Vagina (tissue), 2 donors: ENCODE measurements around the gene ATP6V0D1. TPM values are rescaled to one million over a fixed set of nuclear protein-coding genes. Genes with fewer than 3 reads are reported as not detected.

Source experiments
- DNase-seq, 2 donors: peaks; one replicate each; pipeline ENCODE4 v3.0.0-alpha.2; 2017; ENCODE audit errors: extremely low spot score in 2 of 2
- H3K27ac ChIP-seq: fragments of 200-600 bp; sonication (generic); one replicate; pipeline ENCODE4 v1.5.1; 2019
- H3K27me3 ChIP-seq: fragments of 200-600 bp; sonication (generic); one replicate; pipeline ENCODE4 v1.5.1; 2019
- H3K36me3 ChIP-seq, 2 donors: fragments of 200-600 bp; sonication (generic); one replicate each; pipeline ENCODE4 v1.5.1; 2017 to 2019
- H3K4me1 ChIP-seq: fragments of 200-600 bp; sonication (generic); one replicate; pipeline ENCODE4 v1.5.1; 2019
- H3K4me3 ChIP-seq, 2 donors: fragments of 200-600 bp; sonication (generic); 1 replicate in 1 of 2; 2 replicates in 1 of 2; pipeline ENCODE4 v1.5.1; 2016 to 2019
- H3K9me3 ChIP-seq: fragments of 200-600 bp; sonication (generic); one replicate; pipeline ENCODE4 v1.5.1; 2019
- POLR2A ChIP-seq, 2 donors: fragments of 450-650 bp; IDR thresholded peaks; one replicate each; pipeline ENCODE4 v1.6.1; 2017; ENCODE audit warnings: antibody characterized with exemption in 2 of 2, mild to moderate bottlenecking in 2 of 2, moderate library complexity in 2 of 2
- POLR2AphosphoS5 ChIP-seq, 2 donors: sonication (generic); formaldehyde crosslinking; IDR thresholded peaks; one replicate each; pipeline ENCODE4 v1.9.0; 2017; ENCODE audit warnings: antibody characterized with exemption in 2 of 2, mild to moderate bottlenecking in 2 of 2, low read depth in 1 of 2; ENCODE audit not compliant: insufficient read depth in 1 of 2
- intact Hi-C: fragments of 100-400 bp; cut with DNase I; formaldehyde crosslinking; loops from one replicate; pipeline ENCODE4 v1.15.1; 2023
- total RNA-seq: library from RNA; depleted of rRNA; stranded (reverse); fragments of >200 nt; gene quantifications from one replicate; pipeline ENCODE4 v1.2.3, GENCODE V29; 2016
- TF ChIP-seq, protein P1 (sequence below), 3 experiments: fragments of 450-650 bp in 2 of 3; fragments of 200-600 bp in 1 of 3; sonication (generic) in 1 of 3; IDR thresholded peaks; one replicate each; pipeline ENCODE4 v1.5.1; 2017 to 2019; ENCODE audit warnings: antibody characterized with exemption in 3 of 3, mild to moderate bottlenecking in 2 of 3, moderate library complexity in 2 of 3

ATP6V0D1 gene
- total RNA-seq, 1 donor from 2014 or later, result 110 TPM

DNA sequence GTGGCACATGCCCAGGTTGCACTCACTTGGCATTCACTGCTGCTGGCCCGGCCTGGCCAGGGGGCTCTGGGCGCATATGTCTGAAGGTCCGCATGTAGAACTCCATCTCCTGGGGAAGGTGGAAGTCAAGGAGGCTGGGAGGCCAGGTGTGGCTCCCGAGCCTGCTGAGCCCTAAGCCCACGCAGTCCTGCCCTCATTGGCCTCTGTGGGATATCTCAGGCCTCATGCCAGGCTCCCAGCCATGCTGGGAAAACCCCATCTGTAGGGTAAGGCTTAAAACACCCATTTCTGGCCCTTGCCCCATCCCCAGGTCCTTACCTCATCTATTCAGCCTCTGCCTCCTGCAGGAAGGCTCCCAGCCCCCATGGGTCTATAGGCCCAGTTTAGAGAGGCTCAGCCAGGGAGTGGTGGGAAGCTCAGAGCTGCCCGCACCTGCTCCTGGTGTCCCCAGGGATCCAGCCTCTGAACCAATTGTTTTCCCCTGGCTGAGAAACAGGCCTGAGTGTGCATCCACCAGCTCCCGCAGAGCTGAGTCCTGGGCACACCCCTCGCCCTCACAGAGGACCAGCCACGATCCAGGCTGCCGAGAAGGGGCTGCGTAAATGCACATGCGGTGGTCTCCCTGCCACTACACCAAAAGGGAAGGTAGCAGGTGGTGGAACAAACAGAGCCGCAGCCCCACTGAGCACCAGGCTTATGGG, 85.3 kb downstream of the ATP6V0D1 start:
- TF ChIP-seq POLR2A (IDR thresholded peaks at IDR 0.05), result no peak
- TF ChIP-seq, protein P1, sequence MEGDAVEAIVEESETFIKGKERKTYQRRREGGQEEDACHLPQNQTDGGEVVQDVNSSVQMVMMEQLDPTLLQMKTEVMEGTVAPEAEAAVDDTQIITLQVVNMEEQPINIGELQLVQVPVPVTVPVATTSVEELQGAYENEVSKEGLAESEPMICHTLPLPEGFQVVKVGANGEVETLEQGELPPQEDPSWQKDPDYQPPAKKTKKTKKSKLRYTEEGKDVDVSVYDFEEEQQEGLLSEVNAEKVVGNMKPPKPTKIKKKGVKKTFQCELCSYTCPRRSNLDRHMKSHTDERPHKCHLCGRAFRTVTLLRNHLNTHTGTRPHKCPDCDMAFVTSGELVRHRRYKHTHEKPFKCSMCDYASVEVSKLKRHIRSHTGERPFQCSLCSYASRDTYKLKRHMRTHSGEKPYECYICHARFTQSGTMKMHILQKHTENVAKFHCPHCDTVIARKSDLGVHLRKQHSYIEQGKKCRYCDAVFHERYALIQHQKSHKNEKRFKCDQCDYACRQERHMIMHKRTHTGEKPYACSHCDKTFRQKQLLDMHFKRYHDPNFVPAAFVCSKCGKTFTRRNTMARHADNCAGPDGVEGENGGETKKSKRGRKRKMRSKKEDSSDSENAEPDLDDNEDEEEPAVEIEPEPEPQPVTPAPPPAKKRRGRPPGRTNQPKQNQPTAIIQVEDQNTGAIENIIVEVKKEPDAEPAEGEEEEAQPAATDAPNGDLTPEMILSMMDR (IDR thresholded peaks at IDR 0.05), result no peak
- TF ChIP-seq POLR2AphosphoS5 (IDR thresholded peaks at IDR 0.05; ENCODE audit: insufficient read depth in 1 of 2, low read depth in 1 of 2), result no peak
- Histone ChIP-seq H3K36me3 (no peaks in the 10 kb centered on the region), H3K27me3 (no peaks in the 10 kb centered on the region), H3K9me3 (no peaks in the 10 kb centered on the region), H3K4me3 (no peak overlapping the region), H3K27ac (peak overlapping the region; percentile 66), H3K4me1 (peaks cover 91% of the 10 kb centered on the region)
- intact Hi-C loops, result no loop called here
- peak in 1 of 2 donors; percentile 93 for DNase-seq

- Histone ChIP-seq H3K36me3 (no peaks in the 10 kb centered on the region), H3K27ac (peak overlapping the region; percentile 65), H3K4me3 (no peak overlapping the region), H3K27me3 (no peaks in the 10 kb centered on the region), H3K9me3 (no peaks in the 10 kb centered on the region), H3K4me1 (peaks cover 91% of the 10 kb centered on the region)
- TF ChIP-seq, protein P1 (IDR thresholded peaks at IDR 0.05), result no peak
- TF ChIP-seq POLR2A (IDR thresholded peaks at IDR 0.05) (no peak), POLR2AphosphoS5 (IDR thresholded peaks at IDR 0.05; ENCODE audit: insufficient read depth in 1 of 2, low read depth in 1 of 2) (no peak)
- DNase-seq, result peak in 1 of 2 donors; percentile 95
- intact Hi-C loops, result no loop called here
Observed at GRCh38 chr16:67395105-67395457, 85.9 kb downstream of the ATP6V0D1 start.

DNA sequence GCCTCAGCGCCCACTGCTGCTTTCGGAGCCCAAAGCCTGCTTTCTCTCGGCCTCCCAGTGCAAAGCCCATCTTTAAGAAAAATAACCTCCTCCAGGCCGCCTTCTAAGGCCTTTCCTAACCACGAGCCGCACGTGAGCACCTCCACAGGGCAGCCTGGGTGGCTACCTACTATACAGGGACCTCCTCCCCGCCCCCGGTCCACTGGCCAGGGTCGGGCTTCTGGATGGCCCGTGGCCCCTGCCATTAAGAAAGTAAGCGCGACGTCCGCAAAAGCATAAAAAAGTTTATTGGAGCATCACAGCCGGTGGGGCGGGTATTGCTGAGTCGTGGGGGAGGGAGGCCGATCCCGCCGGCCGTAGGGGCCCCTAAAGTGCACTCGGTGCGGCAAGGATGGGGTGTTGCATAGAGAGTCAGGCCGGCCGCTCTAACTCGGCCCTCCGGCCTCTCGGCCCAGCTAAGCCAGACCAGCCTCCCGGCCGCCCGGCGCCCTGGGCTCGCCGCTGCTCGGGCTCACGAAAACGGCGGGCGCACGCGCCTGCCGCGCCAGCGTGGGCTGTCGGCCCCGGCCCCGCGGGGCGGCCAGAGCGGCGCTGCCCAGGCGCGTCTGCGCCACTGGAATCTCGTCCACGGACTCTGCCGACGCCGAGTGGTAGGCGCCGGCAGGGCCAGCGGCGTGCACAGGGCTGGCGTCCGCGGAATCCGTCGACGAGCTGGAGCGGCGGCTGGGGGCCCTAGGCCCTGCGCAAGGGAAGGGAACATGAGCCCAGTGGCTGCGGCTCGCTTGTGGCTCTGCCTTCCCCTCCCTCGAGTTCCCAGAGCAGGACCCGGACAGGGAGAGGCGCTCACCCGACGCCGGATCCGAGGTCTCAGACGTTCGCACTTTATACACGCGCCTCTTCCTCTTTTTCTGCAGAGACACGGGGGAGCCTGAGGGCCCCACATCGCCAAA, 86.5 kb downstream of the ATP6V0D1 start:
- no peak for DNase-seq
- intact Hi-C loops, result no loop called here
- no peaks in the 10 kb centered on the region for H3K27me3 ChIP-seq

DNA sequence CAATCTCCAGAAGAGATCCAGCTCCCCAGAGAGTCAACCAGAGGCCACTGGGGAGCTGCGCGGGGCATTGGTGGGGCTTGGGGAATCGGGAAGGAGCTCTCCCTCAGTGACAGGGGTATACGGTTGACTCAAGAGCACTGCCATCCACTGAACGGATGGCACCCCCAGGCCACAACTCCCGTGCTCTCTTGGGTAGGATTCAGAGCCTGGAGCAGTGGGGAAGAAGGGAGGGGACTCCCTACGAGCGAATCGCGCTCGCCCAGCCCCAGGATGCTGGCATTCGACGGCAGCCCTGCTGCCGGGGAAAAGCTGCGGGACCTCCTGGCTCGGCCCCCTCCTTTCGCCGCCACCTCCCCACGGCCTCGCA, 87.2 kb downstream of the ATP6V0D1 start:
- intact Hi-C loops, result no loop called here
- Histone ChIP-seq H3K9me3 (no peaks in the 10 kb centered on the region), H3K27ac (peak overlapping the region; percentile 65), H3K4me1 (peaks cover 78% of the 10 kb centered on the region), H3K27me3 (no peaks in the 10 kb centered on the region), H3K4me3 (peak overlapping the region; percentile 43 to 62), H3K36me3 (no peaks in the 10 kb centered on the region)
- TF ChIP-seq POLR2AphosphoS5 (IDR thresholded peaks at IDR 0.05; ENCODE audit: insufficient read depth in 1 of 2, low read depth in 1 of 2) (peak in 1 of 2 donors; percentile 4), POLR2A (IDR thresholded peaks at IDR 0.05) (no peak)
- no peak for DNase-seq

More for the DNA sequence above, 86.5 kb downstream of the ATP6V0D1 start:
- peak overlapping the region; percentile 65 for H3K27ac ChIP-seq
- TF ChIP-seq, protein P1 (IDR thresholded peaks at IDR 0.05), result no peak
- TF ChIP-seq POLR2A (IDR thresholded peaks at IDR 0.05) (no peak), POLR2AphosphoS5 (IDR thresholded peaks at IDR 0.05; ENCODE audit: insufficient read depth in 1 of 2, low read depth in 1 of 2) (no peak)
- peaks cover 84% of the 10 kb centered on the region for H3K4me1 ChIP-seq
- H3K9me3 ChIP-seq, result no peaks in the 10 kb centered on the region
- H3K36me3 ChIP-seq, result no peaks in the 10 kb centered on the region
- peak overlapping the region; percentile 43 to 62 for H3K4me3 ChIP-seq

GRCh38 chr16:67393111-67393787, 87.7 kb downstream of the ATP6V0D1 start, which contains the start of gene TPPP3:
Gene TPPP3, minus strand, starts transcription at chr16:67393498. Its CDS starts 2,387 bp downstream, at chr16:67391111.
- intact Hi-C loops, result no loop called here
- H3K4me3 ChIP-seq, result peak within 1 kb of the TSS; percentile 43 to 62
- no peaks in the 10 kb centered on the region for H3K9me3 ChIP-seq
- H3K4me1 ChIP-seq, result peaks cover 73% of the 10 kb centered on the region
- DNase-seq, result peak in 1 of 2 donors; percentile 91
- peak within 1 kb of the TSS; percentile 65 for H3K27ac ChIP-seq
- TF ChIP-seq POLR2AphosphoS5 (IDR thresholded peaks at IDR 0.05; ENCODE audit: insufficient read depth in 1 of 2, low read depth in 1 of 2), result peak in 1 of 2 donors; percentile 84
- TF ChIP-seq, protein P1 (IDR thresholded peaks at IDR 0.05), result peak in 1 of 3 experiments; percentile 12
- no peak for TF ChIP-seq POLR2A (IDR thresholded peaks at IDR 0.05)
- no peaks in the 10 kb centered on the region for H3K27me3 ChIP-seq
- H3K36me3 ChIP-seq, result no peaks in the 10 kb centered on the region
